Measurements from ENCODE around the gene UNC80.

UNC80 gene

DNA sequence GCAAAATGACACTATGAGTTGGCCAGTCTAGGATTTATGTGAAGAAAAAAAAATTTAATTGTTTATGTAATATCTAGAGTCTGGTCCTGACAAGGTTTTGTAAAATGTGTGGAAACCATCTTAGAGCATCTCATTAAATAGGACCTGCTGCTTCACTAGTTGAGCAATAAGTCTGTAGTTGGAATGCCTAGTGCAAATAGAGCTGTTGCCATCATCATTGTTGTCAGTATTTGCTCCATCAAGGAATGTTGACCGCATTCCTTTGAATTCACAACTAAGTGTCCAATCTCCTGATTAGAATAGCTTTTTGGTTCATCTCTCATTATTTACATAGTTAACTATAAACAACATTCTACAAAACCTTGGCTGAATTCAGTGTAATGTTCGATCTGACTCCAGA, 198.6 kb downstream of the UNC80 start:
- Histone ChIP-seq H3K9me2 (replicated peaks; ENCODE audit: insufficient read depth, low read length) (no peaks in the 10 kb centered on the region), H3K27ac (ENCODE audit: low read depth, low read length) (no peak overlapping the region), H2AFZ (ENCODE audit: low read depth, low read length, severe bottlenecking) (no peak overlapping the region), H3K9me3 (ENCODE audit: insufficient read depth, low read length) (no peaks in the 10 kb centered on the region), H3K9ac (ENCODE audit: low read length) (no peak overlapping the region), H3K4me3 (ENCODE audit: insufficient read depth, low read length, poor library complexity, severe bottlenecking) (no peak overlapping the region), H3K4me2 (ENCODE audit: low read depth, low read length, poor library complexity, severe bottlenecking) (no peak overlapping the region), H3K27me3 (ENCODE audit: low read length) (no peaks in the 10 kb centered on the region), H3K36me3 (ENCODE audit: low read length) (no peaks in the 10 kb centered on the region), H4K20me1 (ENCODE audit: low read depth, low read length) (no peaks in the 10 kb centered on the region), H3F3A (ENCODE audit: insufficient read depth) (no peaks in the 10 kb centered on the region), H3K79me2 (ENCODE audit: insufficient read depth, low read length) (no peaks in the 10 kb centered on the region)
- no peak for TF ChIP-seq EZH2phosphoT487 (conservative IDR thresholded peaks at IDR 0.05; ENCODE audit: low read length)
- TF ChIP-seq, protein P1, sequence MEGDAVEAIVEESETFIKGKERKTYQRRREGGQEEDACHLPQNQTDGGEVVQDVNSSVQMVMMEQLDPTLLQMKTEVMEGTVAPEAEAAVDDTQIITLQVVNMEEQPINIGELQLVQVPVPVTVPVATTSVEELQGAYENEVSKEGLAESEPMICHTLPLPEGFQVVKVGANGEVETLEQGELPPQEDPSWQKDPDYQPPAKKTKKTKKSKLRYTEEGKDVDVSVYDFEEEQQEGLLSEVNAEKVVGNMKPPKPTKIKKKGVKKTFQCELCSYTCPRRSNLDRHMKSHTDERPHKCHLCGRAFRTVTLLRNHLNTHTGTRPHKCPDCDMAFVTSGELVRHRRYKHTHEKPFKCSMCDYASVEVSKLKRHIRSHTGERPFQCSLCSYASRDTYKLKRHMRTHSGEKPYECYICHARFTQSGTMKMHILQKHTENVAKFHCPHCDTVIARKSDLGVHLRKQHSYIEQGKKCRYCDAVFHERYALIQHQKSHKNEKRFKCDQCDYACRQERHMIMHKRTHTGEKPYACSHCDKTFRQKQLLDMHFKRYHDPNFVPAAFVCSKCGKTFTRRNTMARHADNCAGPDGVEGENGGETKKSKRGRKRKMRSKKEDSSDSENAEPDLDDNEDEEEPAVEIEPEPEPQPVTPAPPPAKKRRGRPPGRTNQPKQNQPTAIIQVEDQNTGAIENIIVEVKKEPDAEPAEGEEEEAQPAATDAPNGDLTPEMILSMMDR (IDR thresholded peaks at IDR 0.05; ENCODE audit: insufficient read depth, low read length, poor library complexity, severe bottlenecking), result no peak

DNA sequence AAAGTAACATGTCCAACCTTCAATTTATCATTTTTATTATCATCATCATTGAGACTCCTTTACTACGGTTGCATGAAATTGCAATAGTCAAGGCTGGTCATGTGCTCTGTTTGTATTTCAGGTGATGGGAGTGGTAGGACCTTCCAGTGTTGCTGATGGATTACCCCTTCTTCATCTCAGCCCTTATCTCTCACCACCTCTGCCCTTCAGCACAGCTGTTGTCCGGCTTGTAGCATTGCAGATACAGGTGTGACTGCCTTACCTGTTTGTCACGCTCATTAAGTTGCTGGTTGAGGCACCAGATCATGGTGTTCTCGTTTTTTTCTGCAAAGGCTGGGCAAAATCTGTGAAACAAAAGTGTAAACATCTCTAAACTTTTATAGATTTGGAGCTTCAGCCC, 199.1 kb downstream of the UNC80 start:
- Histone ChIP-seq H3K36me3 (ENCODE audit: low read length) (no peaks in the 10 kb centered on the region), H3K79me2 (ENCODE audit: insufficient read depth, low read length) (no peaks in the 10 kb centered on the region), H3K4me2 (ENCODE audit: low read depth, low read length, poor library complexity, severe bottlenecking) (no peak overlapping the region), H3K4me3 (ENCODE audit: insufficient read depth, low read length, poor library complexity, severe bottlenecking) (no peak overlapping the region), H3K27me3 (ENCODE audit: low read length) (no peaks in the 10 kb centered on the region), H3K9me3 (ENCODE audit: insufficient read depth, low read length) (no peaks in the 10 kb centered on the region), H3K9me2 (replicated peaks; ENCODE audit: insufficient read depth, low read length) (no peaks in the 10 kb centered on the region), H4K20me1 (ENCODE audit: low read depth, low read length) (no peaks in the 10 kb centered on the region), H3K27ac (ENCODE audit: low read depth, low read length) (no peak overlapping the region), H2AFZ (ENCODE audit: low read depth, low read length, severe bottlenecking) (no peak overlapping the region), H3F3A (ENCODE audit: insufficient read depth) (no peaks in the 10 kb centered on the region), H3K9ac (ENCODE audit: low read length) (no peak overlapping the region)
- TF ChIP-seq, protein P1 (IDR thresholded peaks at IDR 0.05; ENCODE audit: insufficient read depth, low read length, poor library complexity, severe bottlenecking), result no peak

DNA sequence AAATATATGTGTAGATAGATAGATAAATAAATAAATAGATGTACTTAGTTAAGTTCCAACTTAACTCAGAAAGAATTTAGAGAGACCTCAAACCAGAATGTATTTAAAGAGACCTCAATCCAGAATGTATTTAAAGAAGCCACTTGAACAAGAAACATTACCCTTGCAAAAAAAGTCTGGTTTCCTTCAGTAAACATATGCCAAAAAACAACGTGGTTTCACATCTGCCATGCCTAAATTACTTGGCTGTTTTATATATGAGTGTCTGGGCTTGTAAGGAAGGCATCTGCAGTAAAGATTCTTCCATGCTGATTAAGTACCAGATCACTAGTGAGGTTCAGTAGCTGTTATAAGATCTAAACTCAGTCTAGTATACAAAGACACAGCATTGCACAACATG, 201.7 kb downstream of the UNC80 start:
- Histone ChIP-seq H3K36me3 (ENCODE audit: low read length) (no peaks in the 10 kb centered on the region), H3K27ac (ENCODE audit: low read depth, low read length) (no peak overlapping the region), H2AFZ (ENCODE audit: low read depth, low read length, severe bottlenecking) (no peak overlapping the region), H3K4me2 (ENCODE audit: low read depth, low read length, poor library complexity, severe bottlenecking) (no peak overlapping the region), H4K20me1 (ENCODE audit: low read depth, low read length) (no peaks in the 10 kb centered on the region), H3K9ac (ENCODE audit: low read length) (no peak overlapping the region), H3K79me2 (ENCODE audit: insufficient read depth, low read length) (no peaks in the 10 kb centered on the region), H3F3A (ENCODE audit: insufficient read depth) (no peaks in the 10 kb centered on the region), H3K9me2 (replicated peaks; ENCODE audit: insufficient read depth, low read length) (no peaks in the 10 kb centered on the region), H3K4me3 (ENCODE audit: insufficient read depth, low read length, poor library complexity, severe bottlenecking) (no peak overlapping the region), H3K9me3 (ENCODE audit: insufficient read depth, low read length) (no peaks in the 10 kb centered on the region), H3K27me3 (ENCODE audit: low read length) (no peaks in the 10 kb centered on the region)
- TF ChIP-seq, protein P1 (IDR thresholded peaks at IDR 0.05; ENCODE audit: insufficient read depth, low read length, poor library complexity, severe bottlenecking), result no peak
- no peak for TF ChIP-seq EZH2phosphoT487 (conservative IDR thresholded peaks at IDR 0.05; ENCODE audit: low read length)

DNA sequence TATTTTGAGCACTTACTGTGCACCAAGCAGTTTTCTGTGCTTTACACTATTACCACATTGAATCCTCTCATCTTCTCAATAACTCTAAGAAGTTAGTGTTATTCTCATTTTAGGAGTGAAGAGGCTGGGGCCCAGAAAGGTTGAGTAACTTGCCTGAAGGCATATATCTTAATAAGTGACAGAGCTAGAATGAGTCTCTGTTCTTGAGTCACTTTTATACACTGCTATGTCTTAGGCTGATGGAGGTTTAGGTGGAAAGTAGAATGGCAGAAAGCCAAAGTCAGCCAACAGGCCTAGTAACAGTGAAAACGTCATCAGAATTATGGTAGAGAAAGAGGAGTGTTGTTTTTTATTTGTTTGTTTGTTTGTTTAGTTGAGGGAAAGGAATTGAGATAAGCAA, 202.9 kb downstream of the UNC80 start:
- Histone ChIP-seq H3K9me3 (ENCODE audit: insufficient read depth, low read length) (no peaks in the 10 kb centered on the region), H3K36me3 (ENCODE audit: low read length) (no peaks in the 10 kb centered on the region), H3K9me2 (replicated peaks; ENCODE audit: insufficient read depth, low read length) (no peaks in the 10 kb centered on the region), H3K27ac (ENCODE audit: low read depth, low read length) (no peak overlapping the region), H3K79me2 (ENCODE audit: insufficient read depth, low read length) (no peaks in the 10 kb centered on the region), H3F3A (ENCODE audit: insufficient read depth) (no peaks in the 10 kb centered on the region), H2AFZ (ENCODE audit: low read depth, low read length, severe bottlenecking) (no peak overlapping the region), H3K4me3 (ENCODE audit: insufficient read depth, low read length, poor library complexity, severe bottlenecking) (no peak overlapping the region), H3K9ac (ENCODE audit: low read length) (no peak overlapping the region), H3K27me3 (ENCODE audit: low read length) (no peaks in the 10 kb centered on the region), H4K20me1 (ENCODE audit: low read depth, low read length) (no peaks in the 10 kb centered on the region), H3K4me2 (ENCODE audit: low read depth, low read length, poor library complexity, severe bottlenecking) (no peak overlapping the region)
- no peak for TF ChIP-seq EZH2phosphoT487 (conservative IDR thresholded peaks at IDR 0.05; ENCODE audit: low read length)
- TF ChIP-seq, protein P1 (IDR thresholded peaks at IDR 0.05; ENCODE audit: insufficient read depth, low read length, poor library complexity, severe bottlenecking), result no peak

All from SU-DHL-6 (cell line).